Fibroblast of pulmonary artery (primary cell): ENCODE data around the gene TRIM17.
A peak's percentile ranks its signal among the peaks of the same experiment; 100 is the strongest.

ENCODE experiments used
- DNase-seq: peaks from one replicate; pipeline ENCODE4 v3.0.0-alpha.2; 2010; ENCODE audit warnings: low read depth
- H3K4me3 ChIP-seq: replicated peaks from 2 replicates; pipeline ENCODE4 v1.5.1; 2011; ENCODE audit warnings: low read depth, mild to moderate bottlenecking, control low read depth, low read length, moderate library complexity
- TF ChIP-seq, protein P1 (sequence below): IDR thresholded peaks from 2 replicates; pipeline ENCODE4 v1.5.1; 2011; ENCODE audit warnings: mild to moderate bottlenecking, control low read depth, low read length, inconsistent platforms; ENCODE audit errors: missing control alignments

The TRIM17 gene

DNA sequence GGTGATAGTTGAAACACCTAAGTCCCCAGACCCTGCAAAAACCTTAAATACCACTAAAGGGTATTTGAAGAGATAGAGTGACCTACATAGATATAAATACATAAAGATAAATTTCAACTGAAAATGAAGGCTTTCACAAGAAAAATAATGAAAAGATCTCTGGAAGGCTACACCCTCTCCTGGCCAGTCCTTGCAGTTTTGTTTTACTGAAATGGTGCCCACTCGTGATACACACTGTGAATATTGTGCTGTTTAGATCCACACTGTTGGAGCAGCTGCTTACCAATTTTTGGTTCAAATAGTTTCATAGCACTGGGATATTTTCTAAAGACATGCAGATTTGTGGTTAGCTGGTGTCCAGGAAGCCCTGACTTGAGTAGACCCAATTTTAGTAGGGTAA lies 39.1 kb upstream of the TRIM17 start:
- TF ChIP-seq, protein P1, sequence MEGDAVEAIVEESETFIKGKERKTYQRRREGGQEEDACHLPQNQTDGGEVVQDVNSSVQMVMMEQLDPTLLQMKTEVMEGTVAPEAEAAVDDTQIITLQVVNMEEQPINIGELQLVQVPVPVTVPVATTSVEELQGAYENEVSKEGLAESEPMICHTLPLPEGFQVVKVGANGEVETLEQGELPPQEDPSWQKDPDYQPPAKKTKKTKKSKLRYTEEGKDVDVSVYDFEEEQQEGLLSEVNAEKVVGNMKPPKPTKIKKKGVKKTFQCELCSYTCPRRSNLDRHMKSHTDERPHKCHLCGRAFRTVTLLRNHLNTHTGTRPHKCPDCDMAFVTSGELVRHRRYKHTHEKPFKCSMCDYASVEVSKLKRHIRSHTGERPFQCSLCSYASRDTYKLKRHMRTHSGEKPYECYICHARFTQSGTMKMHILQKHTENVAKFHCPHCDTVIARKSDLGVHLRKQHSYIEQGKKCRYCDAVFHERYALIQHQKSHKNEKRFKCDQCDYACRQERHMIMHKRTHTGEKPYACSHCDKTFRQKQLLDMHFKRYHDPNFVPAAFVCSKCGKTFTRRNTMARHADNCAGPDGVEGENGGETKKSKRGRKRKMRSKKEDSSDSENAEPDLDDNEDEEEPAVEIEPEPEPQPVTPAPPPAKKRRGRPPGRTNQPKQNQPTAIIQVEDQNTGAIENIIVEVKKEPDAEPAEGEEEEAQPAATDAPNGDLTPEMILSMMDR = peak; percentile 48
- DNase-seq = peak; percentile 49
- peak overlapping the region; percentile 79 for H3K4me3 ChIP-seq

DNA sequence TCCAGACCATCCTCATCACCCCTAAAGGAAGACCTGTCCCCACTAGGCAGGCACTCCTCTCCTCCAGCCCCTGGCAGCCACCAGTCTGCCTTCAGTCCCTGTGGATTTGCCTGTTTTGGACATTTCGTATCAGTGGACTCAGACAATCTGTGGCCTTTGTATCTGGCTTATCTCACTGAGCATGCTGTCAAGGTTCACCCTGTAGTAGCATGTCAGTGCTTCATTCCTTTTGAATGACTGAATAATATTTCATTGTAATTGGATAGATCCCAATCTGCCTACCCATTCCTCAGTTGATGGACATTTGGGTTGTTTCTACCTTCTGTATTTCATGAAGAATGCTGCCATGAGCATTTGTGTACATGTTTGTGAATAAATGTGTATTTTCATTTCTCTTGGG lies 37.6 kb upstream of the TRIM17 start:
- no peak for DNase-seq
- H3K4me3 ChIP-seq = no peak overlapping the region
- TF ChIP-seq, protein P1 = no peak

DNA sequence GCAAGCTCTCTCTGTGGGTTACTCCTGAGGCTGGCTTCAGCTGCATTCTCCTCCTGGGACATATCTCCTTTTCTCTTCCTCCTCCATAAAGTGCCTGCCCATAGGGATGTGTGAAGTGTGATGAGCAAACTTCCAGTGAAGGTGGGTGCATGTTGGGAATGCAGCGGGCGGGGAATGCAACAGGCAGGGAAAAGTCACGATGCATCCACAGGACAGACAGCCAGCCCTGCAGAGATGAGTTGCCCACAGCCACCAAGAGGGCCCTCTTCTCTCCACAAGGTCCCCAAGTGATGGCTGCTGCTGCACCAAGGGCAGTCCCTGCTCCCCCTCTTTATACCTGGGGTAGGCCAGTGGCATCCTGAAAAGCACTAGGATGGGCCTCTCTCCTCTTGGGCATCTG lies 37.0 kb upstream of the TRIM17 start:
- TF ChIP-seq, protein P1 = no peak
- DNase-seq = no peak
- H3K4me3 ChIP-seq = no peak overlapping the region

DNA sequence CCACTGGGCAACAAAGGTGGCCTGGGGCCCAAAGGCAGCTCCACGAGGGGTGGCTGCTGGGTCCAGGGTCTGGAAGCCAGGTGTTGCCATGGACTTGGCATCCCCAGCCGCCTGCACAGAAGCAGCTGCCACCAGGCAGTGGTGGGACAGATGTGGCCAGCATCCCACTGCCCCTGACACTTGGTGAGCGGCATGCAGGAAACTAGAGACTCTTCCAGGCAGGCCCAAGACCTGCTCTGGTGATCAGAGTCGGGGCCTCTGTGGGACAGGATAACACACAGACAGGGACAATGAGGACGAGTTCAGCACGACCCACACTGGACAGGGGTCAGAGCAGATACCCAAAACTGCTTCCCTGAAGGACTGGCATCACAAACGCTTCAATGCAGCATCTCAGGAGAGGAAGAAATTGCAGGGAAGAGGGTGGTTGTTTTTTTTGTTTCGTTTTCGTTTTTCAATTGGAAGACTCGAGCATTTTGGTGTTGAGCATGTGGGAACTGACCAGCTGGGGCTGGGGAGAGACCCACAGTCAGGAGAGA lies 36.4 kb upstream of the TRIM17 start:
- no peak overlapping the region for H3K4me3 ChIP-seq
- no peak for DNase-seq
- TF ChIP-seq, protein P1 = no peak

DNA sequence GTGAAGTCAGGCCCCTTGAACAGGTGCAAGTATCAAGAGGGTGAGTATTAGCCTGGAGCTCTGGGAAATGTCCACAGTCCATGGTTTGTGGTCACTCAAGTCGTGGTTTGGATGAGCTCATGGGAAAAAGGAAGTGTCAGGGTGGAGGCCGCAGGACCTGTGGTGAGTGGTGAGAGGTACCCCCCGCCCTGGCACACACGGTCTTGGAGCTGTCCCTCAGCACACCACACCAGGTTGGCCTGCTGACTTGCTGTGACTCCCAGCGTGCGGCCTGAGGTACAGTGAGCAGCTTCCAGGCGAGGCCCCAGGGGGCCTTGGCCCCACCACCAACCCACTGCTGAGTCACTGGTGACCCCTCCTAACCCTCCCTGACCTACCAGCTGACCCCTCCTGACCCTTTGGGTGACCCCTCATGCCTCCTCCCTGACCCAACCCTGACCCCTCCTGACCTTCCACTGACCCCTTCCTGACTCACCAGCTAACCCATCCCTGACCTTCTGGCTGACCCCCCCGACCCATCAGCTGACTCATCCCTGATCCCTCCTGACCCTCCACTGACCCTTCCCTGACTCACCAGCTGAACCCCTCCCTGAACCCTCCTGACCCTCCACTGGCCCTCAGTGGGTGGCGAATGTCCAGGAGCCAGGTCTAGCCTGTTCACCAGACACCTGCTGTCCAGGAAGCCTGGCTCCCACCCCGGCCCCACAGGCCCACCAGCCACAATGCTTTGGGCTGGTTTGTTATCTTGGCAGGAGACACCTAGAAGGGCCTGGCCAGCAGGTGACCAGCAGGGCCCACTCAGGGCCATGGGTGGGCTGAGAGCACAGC lies 35.7 kb upstream of the TRIM17 start:
- TF ChIP-seq, protein P1 = no peak
- no peak overlapping the region for H3K4me3 ChIP-seq
- DNase-seq = no peak

DNA sequence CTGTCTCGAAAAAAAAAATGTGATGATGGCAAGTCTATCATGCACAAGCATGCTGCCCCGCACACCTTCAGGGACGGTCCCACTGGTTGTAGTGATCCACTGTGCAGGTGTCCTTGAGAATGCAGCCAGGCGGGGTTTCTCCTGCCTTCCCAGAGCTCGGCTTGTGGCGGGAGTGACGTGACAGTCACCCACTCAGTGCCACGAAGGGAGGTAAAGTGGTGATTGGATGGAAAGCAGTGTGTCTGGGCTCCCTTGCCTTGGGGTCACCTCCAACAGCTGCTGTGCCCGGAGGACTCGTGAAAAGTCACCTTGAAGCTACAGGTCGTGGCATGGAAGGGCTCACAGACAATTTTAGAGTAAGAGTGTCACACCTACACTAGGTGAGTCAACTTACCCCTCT lies 33.5 kb upstream of the TRIM17 start:
- TF ChIP-seq, protein P1 = no peak
- DNase-seq = no peak
- no peak overlapping the region for H3K4me3 ChIP-seq
